ENCODE measurements around the gene PLOD2.

Gene PLOD2

DNA sequence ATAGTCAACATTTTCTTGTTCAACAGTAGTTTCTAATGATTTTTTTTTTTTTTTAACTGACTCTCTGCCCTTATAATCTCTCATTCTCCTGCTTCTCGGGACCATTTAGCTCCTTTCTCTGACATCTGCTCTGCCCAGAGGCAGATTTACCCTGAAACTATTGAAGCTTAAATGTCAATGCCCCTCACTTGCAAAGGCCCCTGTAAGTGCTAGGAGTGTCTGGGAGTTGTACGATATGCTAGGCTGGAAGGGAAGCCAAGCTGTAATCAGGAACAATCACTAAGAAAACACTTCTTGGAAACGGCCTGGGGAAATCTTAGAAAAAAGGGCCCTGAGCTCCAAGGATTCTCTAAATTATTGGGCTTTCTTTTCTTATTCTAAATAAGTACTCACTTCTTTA, 5.8 kb upstream of the PLOD2 start:
- no peak for DNase-seq (ENCODE audit: low read depth in 2 of 3, low spot score in 1 of 3)

- no peak for DNase-seq (ENCODE audit: low read depth in 2 of 3, low spot score in 1 of 3)
Measured at GRCh38 chr3:146166415-146166821, 5.4 kb upstream of the PLOD2 start.

- DNase-seq (ENCODE audit: low read depth in 2 of 3, low spot score in 1 of 3) = no peak
Measured at GRCh38 chr3:146165877-146166276, 4.9 kb upstream of the PLOD2 start.

DNA sequence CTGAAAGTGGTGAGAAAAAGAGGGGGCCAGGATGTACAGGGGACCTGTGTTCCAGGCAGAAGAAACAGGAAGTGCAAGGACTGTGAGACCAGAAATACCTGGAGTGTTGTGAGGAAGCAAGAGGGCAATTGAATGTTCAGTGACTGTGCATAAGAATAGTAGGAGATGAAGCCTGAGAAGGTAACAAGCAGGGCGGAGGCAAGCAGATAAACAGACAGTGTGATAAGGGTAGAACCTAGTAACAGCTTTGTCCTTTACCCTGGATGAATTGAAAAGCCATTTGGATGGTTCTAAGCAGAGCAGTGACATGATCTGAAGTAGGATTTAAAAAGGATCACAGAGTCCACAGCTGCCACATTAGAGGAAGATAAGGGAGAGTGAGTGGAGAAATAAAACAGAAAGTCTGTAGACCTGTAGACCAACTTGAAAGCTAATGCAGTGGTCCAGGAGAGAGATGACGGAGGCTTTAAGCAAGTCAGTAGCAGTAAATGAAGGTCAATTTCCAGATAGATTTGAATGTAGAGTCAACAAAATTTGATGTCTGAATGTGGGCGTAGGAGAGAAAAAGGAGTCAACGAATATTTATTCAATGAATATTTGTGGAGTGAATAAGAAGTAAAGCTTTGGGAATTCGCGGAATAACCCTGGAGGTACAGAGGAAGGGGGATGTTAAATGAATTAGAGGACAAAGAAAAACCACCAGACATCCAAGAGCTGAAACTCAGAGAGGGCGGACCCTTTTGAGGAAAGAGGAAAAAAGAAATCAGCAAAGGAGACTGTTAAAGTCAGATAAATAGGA, 4.2 kb upstream of the PLOD2 start:
- no peak for DNase-seq (ENCODE audit: low read depth in 2 of 3, low spot score in 1 of 3)

GRCh38 chr3:146164506-146164905, 3.5 kb upstream of the PLOD2 start:
- DNase-seq (ENCODE audit: low read depth in 2 of 3, low spot score in 1 of 3) = no peak

GRCh38 chr3:146164071-146164470, 3.1 kb upstream of the PLOD2 start:
- no peak for DNase-seq (ENCODE audit: low read depth in 2 of 3, low spot score in 1 of 3)

DNA sequence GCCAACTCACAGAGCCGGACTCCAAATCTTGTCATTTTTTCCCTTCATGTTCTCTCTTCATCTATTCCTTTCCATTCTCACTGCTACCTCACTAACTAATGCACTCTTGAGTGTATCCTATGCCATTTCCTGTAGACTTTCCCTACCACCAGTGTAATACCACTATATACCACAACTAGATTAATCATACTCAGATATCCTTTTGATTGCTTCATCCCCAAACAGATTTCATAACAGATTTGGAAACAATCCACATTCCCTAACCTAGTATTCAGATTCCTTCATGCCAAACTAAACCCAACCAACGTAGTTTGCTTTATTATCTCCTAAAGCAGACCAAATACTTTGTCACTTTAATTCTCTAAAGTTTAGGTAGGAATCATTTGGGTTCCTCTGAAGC, 2.6 kb upstream of the PLOD2 start:
- DNase-seq (ENCODE audit: low read depth in 2 of 3, low spot score in 1 of 3) = no peak

DNA sequence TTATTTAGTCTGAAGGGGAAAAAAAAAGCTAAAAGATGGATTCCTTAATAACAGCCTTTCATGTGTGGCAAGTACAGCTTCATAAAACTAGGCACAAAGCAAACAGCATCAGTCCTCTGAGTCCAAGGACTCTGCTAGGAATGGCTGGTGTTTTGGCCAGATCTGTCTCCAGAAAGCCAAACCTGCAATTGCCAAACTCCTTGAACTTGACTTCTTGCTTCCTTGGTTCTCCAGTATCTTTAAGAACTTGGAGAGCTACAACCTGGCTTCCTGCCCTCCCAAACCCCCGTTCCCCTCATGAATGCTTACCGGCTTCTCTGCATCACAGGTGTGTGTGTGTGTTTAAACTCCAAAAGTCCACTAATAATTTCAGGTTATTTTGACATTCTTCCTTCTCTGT, 1.6 kb upstream of the PLOD2 start:
- DNase-seq (ENCODE audit: low read depth in 2 of 3, low spot score in 1 of 3) = no peak

- DNase-seq (ENCODE audit: low read depth in 2 of 3, low spot score in 1 of 3) = no peak
Measured at GRCh38 chr3:146161663-146162002, 649 bp upstream of the PLOD2 start.

GRCh38 chr3:146160321-146160963, 542 bp downstream of the PLOD2 start:
- no peak for DNase-seq (ENCODE audit: low read depth in 2 of 3, low spot score in 1 of 3)

- DNase-seq (ENCODE audit: low read depth in 2 of 3, low spot score in 1 of 3) = no peak
Measured at GRCh38 chr3:146159616-146160320, 1.2 kb downstream of the PLOD2 start.

DNA sequence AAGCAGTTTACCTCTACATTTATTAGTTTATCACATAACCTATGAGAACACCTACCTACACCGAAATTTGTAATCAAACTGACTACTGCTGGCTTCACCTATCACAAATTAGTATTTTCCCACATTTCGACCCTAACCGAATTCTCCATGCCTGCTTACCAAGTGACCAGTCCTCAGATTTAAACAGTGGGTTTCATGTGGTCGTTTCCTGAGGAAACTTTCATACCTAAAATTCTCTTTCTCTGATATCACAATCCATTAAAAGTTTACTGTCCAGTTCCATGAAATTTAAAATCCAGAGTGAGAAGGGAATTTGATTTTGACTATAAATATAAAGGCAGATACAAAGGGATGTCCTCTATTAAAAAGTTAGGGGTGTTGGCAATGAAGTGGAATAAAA, 1.9 kb downstream of the PLOD2 start:
- DNase-seq (ENCODE audit: low read depth in 2 of 3, low spot score in 1 of 3) = no peak

GRCh38 chr3:146157325-146158060, 3.5 kb downstream of the PLOD2 start:
- DNase-seq (ENCODE audit: low read depth in 2 of 3, low spot score in 1 of 3) = no peak

- no peak for DNase-seq (ENCODE audit: low read depth in 2 of 3, low spot score in 1 of 3)
Measured at GRCh38 chr3:146156666-146157314, 4.2 kb downstream of the PLOD2 start.

DNA sequence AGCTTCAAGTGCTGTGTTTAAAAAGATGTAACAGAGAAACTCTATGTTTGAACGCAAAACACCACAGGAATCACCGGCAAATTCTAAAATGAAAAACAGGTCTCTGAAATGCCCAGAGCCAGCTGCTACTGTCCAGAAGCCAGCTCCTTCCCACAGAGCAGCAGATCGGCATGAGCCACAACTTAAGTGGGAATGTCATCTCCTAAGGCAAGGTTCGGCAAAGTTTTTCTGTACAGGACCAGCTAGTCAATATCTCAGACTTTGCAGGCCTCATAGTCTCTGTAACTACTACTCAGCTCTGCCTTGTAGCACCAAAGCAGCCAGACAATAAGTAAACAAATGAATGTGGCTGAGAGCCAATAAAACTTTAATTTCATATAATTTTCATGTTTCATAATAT, 4.9 kb downstream of the PLOD2 start:
- no peak for DNase-seq (ENCODE audit: low read depth in 2 of 3, low spot score in 1 of 3)

DNA sequence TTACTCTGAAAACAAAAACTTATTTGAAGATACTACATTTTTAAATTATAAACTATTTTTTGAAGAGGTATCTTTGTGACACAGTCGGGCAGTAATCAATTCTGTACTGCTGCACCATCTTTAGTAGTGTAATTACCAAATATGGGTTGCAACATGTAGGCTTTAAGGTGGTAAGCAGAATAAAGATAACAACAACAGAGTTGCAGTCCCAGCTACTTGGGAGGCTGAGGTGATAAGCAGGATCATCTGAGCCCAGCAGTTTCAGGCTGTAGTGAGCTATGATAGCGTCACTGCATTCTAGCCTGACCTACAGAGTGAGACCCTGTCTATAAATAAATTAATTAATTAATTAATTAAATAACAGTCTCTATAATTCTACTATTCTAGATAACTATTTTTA, 6.0 kb downstream of the PLOD2 start:
- DNase-seq (ENCODE audit: low read depth in 2 of 3, low spot score in 1 of 3) = no peak

- DNase-seq (ENCODE audit: low read depth in 2 of 3, low spot score in 1 of 3) = no peak
Measured at GRCh38 chr3:146154316-146154715, 6.7 kb downstream of the PLOD2 start.

GRCh38 chr3:146153429-146153828, 7.6 kb downstream of the PLOD2 start:
- DNase-seq (ENCODE audit: low read depth in 2 of 3, low spot score in 1 of 3) = no peak

DNA sequence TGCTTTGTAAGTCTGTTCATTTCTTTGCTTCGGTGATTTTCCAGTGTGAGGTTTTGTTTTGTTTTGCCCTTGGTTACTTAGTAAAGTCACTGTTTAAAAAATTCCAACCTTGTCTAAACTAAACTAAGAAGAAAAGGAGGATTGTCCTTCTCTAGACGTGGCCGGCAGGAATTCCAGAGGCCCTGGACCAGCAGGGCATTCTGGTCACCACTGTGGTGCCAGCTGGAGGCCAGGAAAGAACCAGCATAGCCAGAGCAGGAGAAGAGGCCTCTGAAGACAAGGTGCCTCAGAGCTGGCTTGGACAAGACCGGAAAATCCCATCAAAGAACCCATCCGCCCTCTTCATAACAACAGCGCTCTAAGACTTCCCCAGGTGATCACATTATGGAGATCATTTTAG, 8.2 kb downstream of the PLOD2 start:
- no peak for DNase-seq (ENCODE audit: low read depth in 2 of 3, low spot score in 1 of 3)

- no peak for DNase-seq (ENCODE audit: low read depth in 2 of 3, low spot score in 1 of 3)
Measured at GRCh38 chr3:146148468-146148931, 12.5 kb downstream of the PLOD2 start.

DNA sequence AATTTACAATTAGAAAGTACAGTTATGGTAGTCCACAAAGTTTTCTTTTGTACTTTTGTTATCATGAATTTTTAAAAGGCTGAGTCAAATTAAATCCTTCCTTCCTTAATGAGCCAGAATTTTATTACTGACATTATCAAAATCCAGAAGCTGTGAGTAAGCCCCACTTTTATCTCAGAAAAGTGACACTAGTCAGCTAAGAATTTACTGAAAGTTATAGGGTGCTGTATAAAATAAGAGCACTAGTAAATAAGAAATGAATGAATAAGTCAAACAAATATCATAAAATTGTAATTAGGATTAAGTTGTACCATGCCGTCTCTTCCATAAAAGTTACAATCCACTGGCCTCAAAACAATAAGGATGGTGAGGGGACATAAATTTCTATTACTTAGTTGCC, 15.3 kb downstream of the PLOD2 start:
- no peak for DNase-seq (ENCODE audit: low read depth in 2 of 3, low spot score in 1 of 3)
